ENCODE results near the gene TRPM2. TPM values are rescaled to one million over a fixed set of nuclear protein-coding genes. Genes with fewer than 3 reads are reported as not detected.

TRPM2 gene
- total RNA-seq, 4 donors from 2014 or later, result 2.9 to 7.0 (median 6.1) TPM

DNA sequence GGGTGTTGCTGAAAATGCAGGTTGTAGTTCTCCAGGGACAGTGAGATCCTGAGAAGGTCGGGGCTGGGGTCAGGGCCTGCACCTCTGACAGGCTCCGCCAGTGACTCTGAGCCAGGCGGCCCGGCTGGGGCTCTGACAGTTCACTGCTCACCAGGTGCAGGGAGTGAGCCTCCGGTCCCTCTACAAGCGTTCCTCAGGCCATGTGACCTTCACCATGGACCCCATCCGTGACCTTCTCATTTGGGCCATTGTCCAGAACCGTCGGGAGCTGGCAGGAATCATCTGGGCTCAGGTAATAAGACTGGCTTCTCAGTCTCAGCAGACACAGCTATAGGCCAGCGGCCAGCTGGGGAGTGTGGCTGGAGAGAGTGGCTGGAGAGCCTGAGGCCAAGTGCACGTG lies 41.8 kb downstream of the TRPM2 start:
- TF ChIP-seq, protein P1, sequence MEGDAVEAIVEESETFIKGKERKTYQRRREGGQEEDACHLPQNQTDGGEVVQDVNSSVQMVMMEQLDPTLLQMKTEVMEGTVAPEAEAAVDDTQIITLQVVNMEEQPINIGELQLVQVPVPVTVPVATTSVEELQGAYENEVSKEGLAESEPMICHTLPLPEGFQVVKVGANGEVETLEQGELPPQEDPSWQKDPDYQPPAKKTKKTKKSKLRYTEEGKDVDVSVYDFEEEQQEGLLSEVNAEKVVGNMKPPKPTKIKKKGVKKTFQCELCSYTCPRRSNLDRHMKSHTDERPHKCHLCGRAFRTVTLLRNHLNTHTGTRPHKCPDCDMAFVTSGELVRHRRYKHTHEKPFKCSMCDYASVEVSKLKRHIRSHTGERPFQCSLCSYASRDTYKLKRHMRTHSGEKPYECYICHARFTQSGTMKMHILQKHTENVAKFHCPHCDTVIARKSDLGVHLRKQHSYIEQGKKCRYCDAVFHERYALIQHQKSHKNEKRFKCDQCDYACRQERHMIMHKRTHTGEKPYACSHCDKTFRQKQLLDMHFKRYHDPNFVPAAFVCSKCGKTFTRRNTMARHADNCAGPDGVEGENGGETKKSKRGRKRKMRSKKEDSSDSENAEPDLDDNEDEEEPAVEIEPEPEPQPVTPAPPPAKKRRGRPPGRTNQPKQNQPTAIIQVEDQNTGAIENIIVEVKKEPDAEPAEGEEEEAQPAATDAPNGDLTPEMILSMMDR (IDR thresholded peaks at IDR 0.05; ENCODE audit: low read depth), result no peak

DNA sequence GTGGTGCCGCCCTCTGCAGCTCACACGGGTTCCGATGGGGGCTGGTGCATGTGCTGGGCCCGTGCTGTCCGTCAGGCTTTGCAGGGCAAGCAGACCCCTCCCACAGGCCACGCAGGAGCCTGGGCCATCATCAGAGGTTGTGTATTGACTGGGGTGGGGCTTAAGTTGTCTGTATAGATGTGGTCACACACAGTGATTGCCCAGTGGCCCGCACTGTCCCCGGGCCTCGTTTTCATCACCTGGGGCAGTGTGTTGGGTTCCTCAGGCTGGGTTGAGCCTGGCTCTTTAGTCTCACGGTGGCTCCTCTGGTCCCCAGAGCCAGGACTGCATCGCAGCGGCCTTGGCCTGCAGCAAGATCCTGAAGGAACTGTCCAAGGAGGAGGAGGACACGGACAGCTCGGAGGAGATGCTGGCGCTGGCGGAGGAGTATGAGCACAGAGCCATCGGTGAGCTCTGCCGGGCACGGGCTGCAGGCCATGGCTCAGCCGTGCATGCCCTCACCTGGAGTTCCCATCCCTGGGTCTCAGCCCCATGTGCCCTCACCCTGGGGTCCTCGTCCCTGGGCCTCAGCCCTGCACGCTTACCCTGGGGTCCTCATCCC lies 44.1 kb downstream of the TRPM2 start:
- TF ChIP-seq, protein P1 (IDR thresholded peaks at IDR 0.05; ENCODE audit: low read depth), result no peak

DNA sequence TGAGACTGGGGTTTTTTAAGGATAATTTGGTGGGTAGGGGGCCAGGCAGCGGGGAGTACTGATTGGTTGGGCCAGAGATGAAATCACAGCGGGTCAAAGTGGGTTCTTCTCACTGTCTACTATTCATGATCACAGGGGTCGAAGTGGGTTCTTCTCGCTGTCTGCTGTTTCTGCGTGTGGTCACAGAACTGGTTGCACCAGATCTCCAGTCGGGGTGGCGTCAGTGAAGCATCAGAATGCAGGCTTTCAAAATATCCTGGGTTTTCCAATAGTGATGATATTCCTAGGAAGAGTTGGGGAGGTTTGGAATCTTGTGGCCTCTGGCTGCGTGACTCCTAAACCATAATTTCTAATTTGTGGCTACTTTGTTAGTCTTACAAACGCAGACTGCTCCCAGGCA lies 45.1 kb downstream of the TRPM2 start:
- TF ChIP-seq, protein P1 (IDR thresholded peaks at IDR 0.05; ENCODE audit: low read depth), result no peak

DNA sequence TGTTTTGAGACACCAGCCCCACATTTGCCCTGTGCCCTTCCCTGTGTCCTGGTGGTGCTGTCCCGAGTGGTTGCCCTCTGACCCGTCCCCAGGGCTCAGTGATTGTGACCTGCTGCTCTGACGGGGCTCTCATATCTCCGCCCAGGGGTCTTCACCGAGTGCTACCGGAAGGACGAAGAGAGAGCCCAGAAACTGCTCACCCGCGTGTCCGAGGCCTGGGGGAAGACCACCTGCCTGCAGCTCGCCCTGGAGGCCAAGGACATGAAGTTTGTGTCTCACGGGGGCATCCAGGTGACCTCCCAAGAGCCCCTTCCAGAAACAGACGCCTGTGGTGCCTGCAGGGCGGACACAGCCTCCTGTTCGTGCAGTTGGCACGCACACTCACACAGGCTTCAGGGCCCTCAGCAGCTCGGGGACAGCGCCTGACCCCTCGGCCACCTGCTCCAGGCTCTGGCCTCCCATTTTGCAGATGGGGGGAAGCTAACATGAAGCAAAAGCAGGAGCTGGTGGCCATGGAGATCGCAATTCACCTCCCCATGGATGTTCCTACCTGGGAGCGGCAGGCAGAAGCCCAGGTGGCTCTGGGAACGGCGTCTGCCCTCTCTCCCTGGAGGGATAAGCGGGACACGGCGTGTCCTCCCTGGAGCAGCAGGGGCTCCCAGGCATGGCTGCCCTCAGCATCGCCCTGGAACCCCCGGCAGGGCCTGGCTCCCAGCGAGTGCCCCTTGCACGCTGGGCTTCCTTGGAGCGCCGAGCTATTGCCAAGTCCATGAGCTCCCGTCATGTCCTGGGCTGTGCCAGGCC lies 45.9 kb downstream of the TRPM2 start:
- TF ChIP-seq, protein P1 (IDR thresholded peaks at IDR 0.05; ENCODE audit: low read depth), result no peak

DNA sequence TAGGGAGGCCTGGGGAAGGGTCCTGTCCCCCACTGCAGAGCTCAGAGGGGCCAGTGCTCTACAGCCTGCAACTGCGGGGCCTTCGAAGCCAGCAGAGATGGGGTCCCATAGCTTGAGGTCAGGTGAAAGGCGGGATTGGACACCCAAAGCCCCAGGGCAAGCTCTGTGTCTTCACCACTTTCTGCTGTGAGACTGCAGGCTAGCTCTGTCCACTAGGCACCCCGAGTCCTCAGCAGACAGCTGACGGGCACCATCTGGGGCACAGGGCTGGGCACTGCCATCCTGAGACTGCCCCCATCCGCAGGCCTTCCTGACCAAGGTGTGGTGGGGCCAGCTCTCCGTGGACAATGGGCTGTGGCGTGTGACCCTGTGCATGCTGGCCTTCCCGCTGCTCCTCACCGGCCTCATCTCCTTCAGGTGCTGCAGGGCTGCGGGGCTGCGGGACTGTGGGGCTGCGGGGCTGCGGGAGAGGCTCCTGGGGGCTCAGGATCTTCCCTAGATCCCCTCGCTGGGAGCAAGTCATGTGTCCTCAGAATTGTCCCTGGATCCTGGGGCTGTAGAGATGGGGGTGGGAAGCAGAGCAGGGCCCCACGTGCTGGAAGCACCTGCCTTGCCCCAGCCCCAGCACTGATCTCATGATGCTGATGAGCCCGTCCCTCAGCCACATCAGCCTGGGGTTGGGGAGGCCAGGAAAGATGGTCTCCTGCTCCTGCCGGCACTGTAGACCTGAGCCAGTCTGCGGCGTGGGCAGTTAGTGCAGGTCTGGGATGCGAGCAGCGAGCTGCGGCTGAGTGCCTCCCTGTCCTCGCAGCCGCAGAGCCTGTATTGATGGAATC lies 46.8 kb downstream of the TRPM2 start:
- TF ChIP-seq, protein P1 (IDR thresholded peaks at IDR 0.05; ENCODE audit: low read depth), result no peak

DNA sequence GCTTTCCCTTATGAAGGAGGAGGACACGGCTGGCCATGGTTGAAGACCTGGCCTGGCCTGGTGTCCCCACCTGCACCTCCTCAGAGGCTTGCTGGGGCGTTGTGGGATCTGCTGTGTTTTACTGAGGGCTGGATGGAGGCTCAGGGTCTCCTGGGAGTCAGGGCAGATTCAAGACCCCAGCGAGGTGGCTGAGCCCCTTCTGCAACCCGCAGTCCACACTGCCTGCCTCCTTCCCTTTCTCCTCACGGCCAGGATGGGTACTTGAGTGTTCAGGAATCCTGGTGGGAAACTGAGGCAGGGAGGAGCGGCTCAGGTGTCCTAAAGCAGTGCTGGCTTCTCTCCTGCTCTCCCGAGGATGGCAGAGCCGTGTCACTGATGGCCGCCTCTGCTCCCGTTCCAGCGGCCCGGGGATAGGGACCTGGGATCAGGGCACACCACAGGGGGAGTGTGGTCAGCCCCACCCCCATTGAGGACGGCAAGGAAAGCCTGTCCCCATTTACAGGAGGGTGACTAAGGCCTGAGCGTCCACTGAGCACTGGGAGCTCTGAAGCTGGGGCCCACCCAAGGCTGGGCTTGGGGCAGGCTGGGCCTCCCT lies 47.5 kb downstream of the TRPM2 start:
- TF ChIP-seq, protein P1 (IDR thresholded peaks at IDR 0.05; ENCODE audit: low read depth), result no peak

All from subcutaneous adipose tissue (tissue), 4 donors.